K562 (cell line): ENCODE data around the gene NEU1.

Source experiments
- ATF1 ChIP-seq, 2 experiments: fragments of 450-650 bp in 1 of 2; IDR thresholded peaks; 2 replicates each; pipeline ENCODE4 v1.6.1; 2016; ENCODE audit warnings: missing compliant biosample characterization in 1 of 2, missing genetic modification characterization in 1 of 2
- CBX3 ChIP-seq, 2 experiments: IDR thresholded peaks; 1 replicate in 1 of 2; 2 replicates in 1 of 2; pipeline ENCODE4 v1.6.1; 2012; ENCODE audit warnings: inconsistent platforms in 2 of 2, low read length in 2 of 2, borderline replicate concordance in 1 of 2, control low read depth in 1 of 2
- CEBPB ChIP-seq: fragments of 450-650 bp; IDR thresholded peaks from 2 replicates; pipeline ENCODE4 v1.6.1; 2016; ENCODE audit warnings: missing genetic modification characterization, missing compliant biosample characterization
- NR4A1 ChIP-seq, 2 experiments: fragments of 250-450 bp in 1 of 2; fragments of 450-650 bp in 1 of 2; sonication (Bioruptor Pico) in 1 of 2; IDR thresholded peaks; 2 replicates each; pipeline versions ENCODE4 v1.4.0 to v1.6.1; 2016 to 2020; ENCODE audit warnings: mild to moderate bottlenecking in 2 of 2, missing compliant biosample characterization in 1 of 2, missing genetic modification characterization in 1 of 2, moderate library complexity in 1 of 2
- SP2 ChIP-seq: IDR thresholded peaks from 2 replicates; pipeline ENCODE4 v1.6.1; 2011; ENCODE audit warnings: mild to moderate bottlenecking, low read depth, low read length, moderate library complexity; ENCODE audit not compliant: poor library complexity, severe bottlenecking; ENCODE audit errors: extremely low read depth
- ZBTB17 ChIP-seq: fragments of 450-650 bp; formaldehyde crosslinking; IDR thresholded peaks from 2 replicates; pipeline ENCODE4 v1.4.0; 2020; ENCODE audit warnings: mild to moderate bottlenecking
- ZNF217 ChIP-seq: sonication (generic); formaldehyde crosslinking; IDR thresholded peaks from 2 replicates; pipeline ENCODE4 v1.8.0; 2022; ENCODE audit warnings: mild to moderate bottlenecking, missing genetic modification reagents
- ZNF740 ChIP-seq, 3 experiments: fragments of 200-800 bp in 1 of 3; sonication (Bioruptor generic) in 1 of 3; sonication (generic) in 1 of 3; formaldehyde crosslinking in 1 of 3; IDR thresholded peaks; 2 replicates each; pipeline versions ENCODE4 v1.6.1 to v1.8.0; 2016 to 2022; ENCODE audit warnings: mild to moderate bottlenecking in 2 of 3, missing compliant biosample characterization in 2 of 3, missing genetic modification characterization in 2 of 3, missing genetic modification reagents in 1 of 3
- TF ChIP-seq, protein P1 (sequence below), 3 experiments: IDR thresholded peaks in 2 of 3; conservative IDR thresholded peaks in 1 of 3; 2 replicates each; pipeline ENCODE4 v1.5.1; 2011 to 2012; ENCODE audit warnings: low read length in 3 of 3, mild to moderate bottlenecking in 3 of 3, control low read depth in 2 of 3, improper control_type of control experiment in 1 of 3, inconsistent platforms in 1 of 3, low read depth in 1 of 3, mixed read lengths in 1 of 3, moderate library complexity in 1 of 3; ENCODE audit not compliant: insufficient read depth in 2 of 3

DNA sequence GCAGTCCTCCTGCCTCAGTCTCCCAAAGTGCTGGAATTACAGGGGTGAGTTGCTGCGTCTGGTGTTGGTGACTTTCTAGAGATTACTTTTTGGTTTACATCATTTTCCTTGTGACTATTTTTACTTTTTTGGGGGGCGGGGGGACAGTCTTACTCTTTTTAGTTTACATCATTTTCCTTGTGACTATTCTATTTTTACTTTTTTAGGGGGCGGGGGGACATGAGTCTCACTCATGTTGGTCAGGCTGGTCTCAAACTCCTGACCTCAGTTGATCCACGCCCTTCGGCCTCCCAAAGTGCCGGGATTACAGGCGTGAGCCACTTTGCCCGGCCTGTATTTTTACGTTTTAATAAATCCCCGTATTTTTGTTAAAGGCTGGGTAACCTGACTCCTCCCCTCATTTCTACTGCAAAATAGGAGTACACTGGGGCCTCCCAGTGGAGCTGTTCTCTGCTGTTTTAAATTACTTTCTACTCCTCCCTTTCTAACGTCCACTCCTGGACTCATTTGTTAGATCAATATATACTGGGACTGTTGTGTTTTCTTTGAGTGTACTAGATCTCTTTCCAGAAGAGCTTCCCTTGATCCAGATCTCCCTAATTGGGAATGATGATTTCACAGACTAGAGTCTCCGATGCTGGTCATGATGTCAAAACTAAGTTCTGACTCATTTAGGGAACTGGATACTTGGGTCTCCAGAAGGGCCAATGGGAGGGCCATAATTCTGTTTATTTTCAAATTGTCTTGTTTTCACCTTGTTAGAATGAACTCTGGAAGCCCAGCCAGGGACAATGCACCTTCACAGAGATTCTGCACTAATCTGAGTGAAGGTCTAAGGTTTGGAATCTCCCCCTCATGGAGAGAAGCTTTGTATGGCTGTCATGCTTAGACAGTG is 25.9 kb downstream of the NEU1 start:
- no peak for TF ChIP-seq ZBTB17 (CRISPR knock-in tag)
- no peak for TF ChIP-seq SP2
- TF ChIP-seq ZNF217: no peak
- TF ChIP-seq ATF1 (CRISPR knock-in tag; IDR thresholded peaks at IDR 0.05): no peak
- no peak for TF ChIP-seq ATF1 (tag; IDR thresholded peaks at IDR 0.05)
- TF ChIP-seq, protein P1, sequence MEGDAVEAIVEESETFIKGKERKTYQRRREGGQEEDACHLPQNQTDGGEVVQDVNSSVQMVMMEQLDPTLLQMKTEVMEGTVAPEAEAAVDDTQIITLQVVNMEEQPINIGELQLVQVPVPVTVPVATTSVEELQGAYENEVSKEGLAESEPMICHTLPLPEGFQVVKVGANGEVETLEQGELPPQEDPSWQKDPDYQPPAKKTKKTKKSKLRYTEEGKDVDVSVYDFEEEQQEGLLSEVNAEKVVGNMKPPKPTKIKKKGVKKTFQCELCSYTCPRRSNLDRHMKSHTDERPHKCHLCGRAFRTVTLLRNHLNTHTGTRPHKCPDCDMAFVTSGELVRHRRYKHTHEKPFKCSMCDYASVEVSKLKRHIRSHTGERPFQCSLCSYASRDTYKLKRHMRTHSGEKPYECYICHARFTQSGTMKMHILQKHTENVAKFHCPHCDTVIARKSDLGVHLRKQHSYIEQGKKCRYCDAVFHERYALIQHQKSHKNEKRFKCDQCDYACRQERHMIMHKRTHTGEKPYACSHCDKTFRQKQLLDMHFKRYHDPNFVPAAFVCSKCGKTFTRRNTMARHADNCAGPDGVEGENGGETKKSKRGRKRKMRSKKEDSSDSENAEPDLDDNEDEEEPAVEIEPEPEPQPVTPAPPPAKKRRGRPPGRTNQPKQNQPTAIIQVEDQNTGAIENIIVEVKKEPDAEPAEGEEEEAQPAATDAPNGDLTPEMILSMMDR (IDR thresholded peaks at IDR 0.05 in 2 of 3, conservative IDR thresholded peaks at IDR 0.05 in 1 of 3; ENCODE audit: insufficient read depth in 2 of 3, low read depth in 1 of 3, low read length in 3 of 3): peak; percentile 0 to 40 (median 27); a peak in 3 of 6 replicates
- TF ChIP-seq CEBPB: no peak
- TF ChIP-seq NR4A1 (CRISPR knock-in tag; IDR thresholded peaks at IDR 0.05): no peak
- no peak for TF ChIP-seq NR4A1 (tag; IDR thresholded peaks at IDR 0.05)
- no peak for TF ChIP-seq CBX3 (IDR thresholded peaks at IDR 0.05; ENCODE audit: borderline replicate concordance in 1 of 2, low read length in 2 of 2)
- TF ChIP-seq ZNF740 (CRISPR knock-in tag; IDR thresholded peaks at IDR 0.05): 0 out of 2 replicates have a peak, but pooled peaks have one; percentile 32
- TF ChIP-seq ZNF740 (tag; IDR thresholded peaks at IDR 0.05): no peak
